Glutamatergic neuron (in vitro differentiated cells): ENCODE data around the gene OR8B3. TPM values are rescaled to one million over a fixed set of nuclear protein-coding genes. Genes with fewer than 3 reads are reported as not detected.
"Not testable (repeated sequence)": the region's sequence is repeated elsewhere in the genome, so short reads cannot be mapped to it uniquely, and the experiment has no call there.

Experiments used
- DNase-seq: peaks from one replicate; pipeline ENCODE4 v3.0.0; 2022
- H3K27ac Mint-ChIP-seq: one replicate; pipeline ENCODE4 v1.8.0; 2020; ENCODE audit warnings: mild to moderate bottlenecking, mixed read lengths, inconsistent platforms; ENCODE audit not compliant: unreplicated experiment
- H3K27me3 Mint-ChIP-seq: one replicate; pipeline ENCODE4 v1.8.0; 2020; ENCODE audit warnings: mild to moderate bottlenecking, moderate library complexity, mixed read lengths, inconsistent platforms; ENCODE audit not compliant: unreplicated experiment
- H3K36me3 Mint-ChIP-seq: one replicate; pipeline ENCODE4 v1.8.0; 2020; ENCODE audit warnings: mild to moderate bottlenecking, mixed read lengths, inconsistent platforms; ENCODE audit not compliant: unreplicated experiment
- H3K4me1 Mint-ChIP-seq: one replicate; pipeline ENCODE4 v1.8.0; 2020; ENCODE audit warnings: mild to moderate bottlenecking, low read depth, mixed read lengths, inconsistent platforms; ENCODE audit not compliant: unreplicated experiment
- H3K4me3 Mint-ChIP-seq: one replicate; pipeline ENCODE4 v1.8.0; 2020; ENCODE audit warnings: mild to moderate bottlenecking, mixed read lengths, inconsistent platforms; ENCODE audit not compliant: unreplicated experiment
- H3K9me3 Mint-ChIP-seq: one replicate; pipeline ENCODE4 v1.8.0; 2020; ENCODE audit warnings: mild to moderate bottlenecking, moderate library complexity, mixed read lengths, inconsistent platforms; ENCODE audit not compliant: unreplicated experiment
- total RNA-seq: library from RNA; stranded (reverse); fragmentation: NEBNext Ultra II Directional; extraction: Animal tissue kit (Norgen Biotek cat#: 25700); gene quantifications from one replicate; pipeline ENCODE4 v1.2.1, GENCODE V29; 2021; ENCODE audit not compliant: unreplicated experiment
- TF ChIP-seq, protein P1 (sequence below): fragments of 200-600 bp; sonication (generic); IDR thresholded peaks from one replicate; pipeline ENCODE4 v1.5.0; 2021; ENCODE audit not compliant: partially characterized antibody, unreplicated experiment

The OR8B3 gene
- total RNA-seq, 1 donor from 2014 or later = not detected

DNA sequence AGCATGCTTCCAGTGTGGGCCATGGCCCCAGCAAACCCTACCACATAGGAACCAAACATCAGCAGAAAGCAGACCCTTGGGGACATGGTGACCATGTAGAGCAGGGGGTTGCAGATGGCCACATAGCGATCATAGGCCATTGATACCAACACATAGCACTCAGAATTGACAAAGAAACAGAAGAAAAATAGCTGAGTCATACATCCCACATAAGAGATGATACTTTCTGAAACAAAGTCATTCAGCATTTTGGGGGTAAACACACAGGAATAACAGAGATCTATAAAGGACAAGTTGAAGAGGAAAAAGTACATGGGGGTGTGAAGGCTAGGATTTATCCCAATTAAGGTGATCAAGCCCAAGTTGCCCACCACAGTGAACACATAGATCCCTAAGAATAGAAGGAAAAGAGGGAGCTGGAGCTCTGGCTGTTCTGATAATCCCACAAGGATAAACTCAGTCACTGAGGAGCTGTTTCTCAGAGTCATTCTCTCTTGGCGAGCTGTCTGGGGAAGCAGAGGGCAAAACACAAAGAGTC, 25.6 kb upstream of the OR8B3 start, which contains the start of gene OR8B4:
TSS of gene OR8B4 (minus strand) at position 488 of the 538 bp plus-strand sequence. CDS start at position 488, 0 bp downstream.
- no peak for DNase-seq
- Mint-ChIP-seq H3K4me1 (no peaks in the 10 kb centered on the region), H3K4me3 (no peak within 1 kb of the TSS), H3K9me3 (no peaks in the 10 kb centered on the region), H3K27ac (no peak within 1 kb of the TSS), H3K27me3 (peaks cover 3% of the 10 kb centered on the region), H3K36me3 (peaks cover 7% of the 10 kb centered on the region)
- TF ChIP-seq, protein P1, sequence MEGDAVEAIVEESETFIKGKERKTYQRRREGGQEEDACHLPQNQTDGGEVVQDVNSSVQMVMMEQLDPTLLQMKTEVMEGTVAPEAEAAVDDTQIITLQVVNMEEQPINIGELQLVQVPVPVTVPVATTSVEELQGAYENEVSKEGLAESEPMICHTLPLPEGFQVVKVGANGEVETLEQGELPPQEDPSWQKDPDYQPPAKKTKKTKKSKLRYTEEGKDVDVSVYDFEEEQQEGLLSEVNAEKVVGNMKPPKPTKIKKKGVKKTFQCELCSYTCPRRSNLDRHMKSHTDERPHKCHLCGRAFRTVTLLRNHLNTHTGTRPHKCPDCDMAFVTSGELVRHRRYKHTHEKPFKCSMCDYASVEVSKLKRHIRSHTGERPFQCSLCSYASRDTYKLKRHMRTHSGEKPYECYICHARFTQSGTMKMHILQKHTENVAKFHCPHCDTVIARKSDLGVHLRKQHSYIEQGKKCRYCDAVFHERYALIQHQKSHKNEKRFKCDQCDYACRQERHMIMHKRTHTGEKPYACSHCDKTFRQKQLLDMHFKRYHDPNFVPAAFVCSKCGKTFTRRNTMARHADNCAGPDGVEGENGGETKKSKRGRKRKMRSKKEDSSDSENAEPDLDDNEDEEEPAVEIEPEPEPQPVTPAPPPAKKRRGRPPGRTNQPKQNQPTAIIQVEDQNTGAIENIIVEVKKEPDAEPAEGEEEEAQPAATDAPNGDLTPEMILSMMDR = no peak

DNA sequence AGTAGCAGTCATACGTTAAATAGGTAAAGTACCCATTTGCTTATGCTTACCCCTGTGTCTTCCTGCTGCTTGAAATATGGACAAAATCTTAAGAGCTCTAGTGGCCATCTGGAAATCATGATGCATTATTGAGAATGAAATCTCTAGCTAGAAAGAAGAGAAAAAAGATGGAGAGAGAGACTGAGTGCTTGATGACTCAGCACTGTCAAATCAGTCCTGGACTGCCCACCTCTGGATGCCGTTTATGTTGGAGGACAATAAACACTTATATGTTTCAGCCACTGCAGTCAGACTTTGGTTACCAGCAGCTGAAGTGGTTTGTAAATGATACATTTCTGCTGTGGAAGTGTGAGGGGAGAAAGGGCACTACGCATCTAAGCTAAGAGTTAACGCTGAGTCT, 22.2 kb upstream of the OR8B3 start:
- TF ChIP-seq, protein P1 = no peak
- Mint-ChIP-seq H3K27me3 (peaks cover 3% of the 10 kb centered on the region), H3K4me1 (no peaks in the 10 kb centered on the region), H3K9me3 (no peaks in the 10 kb centered on the region), H3K36me3 (no peaks in the 10 kb centered on the region), H3K4me3 (no peak overlapping the region), H3K27ac (no peak overlapping the region)
- no peak for DNase-seq

DNA sequence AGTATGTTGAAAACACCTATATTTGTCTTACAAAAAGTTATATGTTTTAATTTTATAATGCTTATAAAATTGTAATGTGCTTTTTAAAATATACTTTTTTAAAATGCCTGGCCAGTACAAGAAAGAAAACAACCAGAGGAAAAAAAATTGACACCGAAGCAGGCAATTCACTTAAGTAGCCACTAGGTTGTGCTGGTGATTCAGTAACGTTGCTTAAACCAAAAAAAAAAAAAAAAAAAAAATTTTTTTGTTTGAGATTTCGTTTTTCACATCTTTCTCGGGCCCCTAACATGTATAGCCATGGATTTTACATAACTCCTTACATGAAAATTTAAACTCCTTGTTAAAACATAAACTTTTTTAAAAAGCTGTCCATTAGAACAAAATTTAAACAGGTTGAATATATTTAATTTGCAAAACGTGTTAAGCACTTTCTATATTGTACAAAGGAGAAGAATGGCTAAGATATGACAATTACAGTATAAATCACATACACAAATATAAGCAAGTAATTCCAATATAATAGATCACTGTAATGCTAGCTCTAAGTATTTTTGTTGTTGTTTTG, 16.6 kb upstream of the OR8B3 start:
- no peaks in the 10 kb centered on the region for H3K36me3 Mint-ChIP-seq
- no peak overlapping the region for H3K27ac Mint-ChIP-seq
- peaks cover 1% of the 10 kb centered on the region for H3K9me3 Mint-ChIP-seq
- TF ChIP-seq, protein P1 = peak; percentile 69
- no peak overlapping the region for H3K4me3 Mint-ChIP-seq
- DNase-seq = no peak
- no peaks in the 10 kb centered on the region for H3K4me1 Mint-ChIP-seq
- no peaks in the 10 kb centered on the region for H3K27me3 Mint-ChIP-seq

DNA sequence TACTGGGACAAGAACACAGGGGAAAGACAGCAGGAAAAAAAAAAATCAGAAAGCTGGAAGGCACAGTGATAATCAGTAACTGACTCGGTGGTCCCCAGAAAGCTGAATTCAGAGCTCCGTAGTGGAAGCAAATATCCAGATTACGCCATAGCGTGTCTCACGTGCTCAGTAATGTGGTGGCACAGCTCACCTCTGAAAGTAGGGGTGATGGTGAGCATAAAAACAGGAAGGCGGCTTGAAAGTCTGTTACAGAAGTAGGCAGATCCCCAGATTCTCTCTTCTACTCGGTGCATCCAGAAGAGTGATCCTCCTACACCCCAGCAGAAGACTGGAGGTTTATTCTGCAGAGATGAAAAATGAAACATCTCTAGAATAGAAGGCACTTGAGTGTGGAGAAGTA, 11.1 kb upstream of the OR8B3 start:
- DNase-seq = no peak
- peaks cover 1% of the 10 kb centered on the region for H3K9me3 Mint-ChIP-seq
- H3K4me1 Mint-ChIP-seq = no peaks in the 10 kb centered on the region
- TF ChIP-seq, protein P1 = no peak
- H3K27me3 Mint-ChIP-seq = no peaks in the 10 kb centered on the region
- H3K27ac Mint-ChIP-seq = no peak overlapping the region
- no peaks in the 10 kb centered on the region for H3K36me3 Mint-ChIP-seq
- no peak overlapping the region for H3K4me3 Mint-ChIP-seq

- H3K9me3 Mint-ChIP-seq = peaks cover 6% of the 10 kb centered on the region
- H3K4me1 Mint-ChIP-seq = peaks cover 2% of the 10 kb centered on the region
- no peak for DNase-seq
- H3K36me3 Mint-ChIP-seq = no peaks in the 10 kb centered on the region
- no peaks in the 10 kb centered on the region for H3K27me3 Mint-ChIP-seq
- H3K27ac Mint-ChIP-seq = no peak overlapping the region
- TF ChIP-seq, protein P1 = no peak
- no peak overlapping the region for H3K4me3 Mint-ChIP-seq
Observed at GRCh38 chr11:124405581-124405980, 6.8 kb upstream of the OR8B3 start.

DNA sequence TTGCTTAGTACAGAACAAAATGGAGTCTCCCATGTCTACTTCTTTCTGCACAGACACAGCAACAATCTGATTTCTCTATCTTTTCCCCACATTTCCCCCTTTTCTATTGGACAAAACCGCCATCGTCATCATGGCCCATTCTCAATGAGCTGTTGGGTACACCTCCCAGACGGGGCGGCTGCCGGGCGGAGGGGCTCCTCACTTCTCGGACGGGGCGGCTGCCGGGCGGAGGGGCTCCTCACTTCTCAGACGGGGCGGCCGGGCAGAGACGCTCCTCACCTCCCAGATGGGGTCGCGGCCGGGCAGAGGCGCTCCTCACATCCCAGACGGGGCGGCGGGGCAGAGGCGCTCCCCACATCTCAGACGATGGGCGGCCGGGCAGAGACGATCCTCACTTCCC, 4.4 kb upstream of the OR8B3 start:
- H3K9me3 Mint-ChIP-seq, H3K4me3 Mint-ChIP-seq, H3K4me1 Mint-ChIP-seq, H3K36me3 Mint-ChIP-seq, DNase-seq, H3K27me3 Mint-ChIP-seq, H3K27ac Mint-ChIP-seq: not testable (repeated sequence)
